ENCODE results near the gene LRRC45.

Gene LRRC45

GRCh38 chr17:82045936-82046484 is 22.9 kb downstream of the LRRC45 start:
- TF ChIP-seq CTCF (IDR thresholded peaks at IDR 0.05; ENCODE audit: low read length, missing control alignments) = no peak
- no peak for DNase-seq (ENCODE audit: low read depth)
- H3K4me3 ChIP-seq (replicated peaks; ENCODE audit: low read depth, low read length) = no peak overlapping the region

DNA sequence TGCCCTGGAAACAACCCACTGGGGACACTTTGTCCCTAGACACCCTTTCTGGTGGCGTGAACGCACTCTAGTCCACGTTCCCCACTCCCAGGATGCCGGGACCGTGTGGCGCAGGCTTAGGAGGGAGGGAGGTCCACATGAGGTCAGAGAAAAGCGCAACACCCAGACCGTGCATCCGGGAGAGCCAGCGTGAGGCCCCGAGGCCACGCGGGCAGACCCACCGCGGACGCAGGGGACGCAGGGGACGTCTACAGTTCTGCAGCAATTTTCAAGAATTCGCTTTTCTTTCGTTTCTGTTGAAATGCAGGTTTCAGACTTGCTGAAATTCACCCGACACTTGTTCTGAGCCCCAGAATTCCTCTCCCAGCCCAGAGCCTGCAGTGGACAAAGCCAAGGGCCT is 23.8 kb downstream of the LRRC45 start:
- no peak overlapping the region for H3K4me3 ChIP-seq (replicated peaks; ENCODE audit: low read depth, low read length)
- no peak for DNase-seq (ENCODE audit: low read depth)
- TF ChIP-seq CTCF (IDR thresholded peaks at IDR 0.05; ENCODE audit: low read length, missing control alignments) = no peak

- TF ChIP-seq CTCF (IDR thresholded peaks at IDR 0.05; ENCODE audit: low read length, missing control alignments) = no peak
Observed at GRCh38 chr17:82047379-82047778, 24.3 kb downstream of the LRRC45 start.

DNA sequence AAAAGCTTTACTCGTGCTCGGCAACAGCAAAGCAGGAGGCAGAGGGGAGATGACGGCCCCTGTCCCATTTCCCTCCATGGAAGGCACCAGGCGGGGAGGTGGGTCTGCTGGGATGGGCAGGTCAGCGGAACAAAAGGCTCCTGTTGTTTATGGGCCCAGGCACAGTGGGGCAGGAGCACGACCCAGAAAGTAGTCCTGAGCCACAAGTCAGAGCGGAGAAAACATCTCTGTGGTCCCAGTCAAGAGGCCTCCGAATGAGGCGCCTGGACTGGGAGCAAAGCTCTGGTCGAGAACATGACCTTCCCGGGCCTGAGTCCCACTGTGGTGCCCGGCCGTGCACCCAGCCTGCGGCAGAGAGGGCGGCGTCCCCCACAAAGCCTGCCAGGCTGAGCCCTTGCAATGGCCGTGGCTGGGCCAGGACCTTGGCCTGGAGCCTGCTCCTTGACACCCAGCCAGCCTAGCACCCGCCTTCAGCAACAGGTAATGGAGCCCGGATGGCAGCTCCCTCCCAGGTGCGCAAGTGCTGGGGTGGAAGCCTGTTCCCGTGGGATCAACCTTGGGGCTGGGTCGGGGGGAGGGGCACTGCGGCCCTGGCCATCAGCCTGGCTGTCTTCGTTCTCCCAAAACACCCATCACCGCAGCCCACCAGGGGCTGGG is 24.9 kb downstream of the LRRC45 start:
- no peak overlapping the region for H3K4me3 ChIP-seq (replicated peaks; ENCODE audit: low read depth, low read length)
- TF ChIP-seq CTCF (IDR thresholded peaks at IDR 0.05; ENCODE audit: low read length, missing control alignments) = no peak
- DNase-seq (ENCODE audit: low read depth) = no peak

More at GRCh38 chr17:82047379-82047778, 24.3 kb downstream of the LRRC45 start:
- DNase-seq (ENCODE audit: low read depth) = no peak
- no peak overlapping the region for H3K4me3 ChIP-seq (replicated peaks; ENCODE audit: low read depth, low read length)

- TF ChIP-seq CTCF (IDR thresholded peaks at IDR 0.05; ENCODE audit: low read length, missing control alignments) = no peak
- no peak overlapping the region for H3K4me3 ChIP-seq (replicated peaks; ENCODE audit: low read depth, low read length)
- no peak for DNase-seq (ENCODE audit: low read depth)
Observed at GRCh38 chr17:82048571-82048971, 25.5 kb downstream of the LRRC45 start.

GRCh38 chr17:82049106-82049505 is 26.0 kb downstream of the LRRC45 start:
- no peak for TF ChIP-seq CTCF (IDR thresholded peaks at IDR 0.05; ENCODE audit: low read length, missing control alignments)
- H3K4me3 ChIP-seq (replicated peaks; ENCODE audit: low read depth, low read length) = no peak overlapping the region

DNA sequence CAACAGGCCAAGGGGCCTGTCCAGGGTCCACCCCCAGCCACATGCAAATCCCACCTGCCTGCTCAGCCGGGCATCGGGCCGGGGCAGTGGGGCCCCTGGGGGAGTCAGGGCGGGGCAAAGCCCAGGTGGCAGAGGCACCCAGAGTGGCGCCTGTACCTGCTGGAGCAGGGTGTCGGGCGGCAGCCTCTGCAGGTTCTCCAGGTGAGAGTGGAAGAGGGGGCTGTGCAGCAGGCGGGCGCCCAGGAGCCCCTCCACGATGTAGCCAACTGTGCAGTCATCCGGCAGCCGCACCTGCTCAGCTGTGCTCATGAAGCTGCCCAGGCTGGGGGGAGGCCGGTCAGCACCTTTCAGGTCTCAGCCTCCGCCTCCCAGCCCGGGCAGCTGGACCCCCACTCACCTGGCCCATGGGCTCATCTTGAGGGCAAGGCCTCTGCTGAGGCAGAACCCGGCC is 26.4 kb downstream of the LRRC45 start:
- TF ChIP-seq CTCF (IDR thresholded peaks at IDR 0.05; ENCODE audit: low read length, missing control alignments) = no peak
- no peak overlapping the region for H3K4me3 ChIP-seq (replicated peaks; ENCODE audit: low read depth, low read length)
- no peak for DNase-seq (ENCODE audit: low read depth)

More at GRCh38 chr17:82049106-82049505, 26.0 kb downstream of the LRRC45 start:
- no peak for DNase-seq (ENCODE audit: low read depth)
